Prostate gland (tissue), 2 donors: ENCODE data around the gene ICE2. TPM values are rescaled to one million over a fixed set of nuclear protein-coding genes. Genes with fewer than 3 reads are reported as not detected.

Source experiments
- DNase-seq: peaks from one replicate; pipeline ENCODE4 v3.0.0-alpha.2; 2019; ENCODE audit warnings: low spot score
- H3K27ac ChIP-seq, 2 donors: fragments of 200-600 bp; sonication (generic); 2 replicates each; pipeline ENCODE4 v1.5.1; 2017 to 2019
- H3K27me3 ChIP-seq: fragments of 200-600 bp; sonication (generic); replicated peaks from 2 replicates; pipeline ENCODE4 v1.5.1; 2019; ENCODE audit not compliant: insufficient read depth
- H3K36me3 ChIP-seq, 2 donors: fragments of 200-600 bp; sonication (generic); 1 replicate in 1 of 2; 2 replicates in 1 of 2; pipeline versions ENCODE4 v1.5.1 to v1.8.1; 2017 to 2019
- H3K4me1 ChIP-seq: fragments of 200-600 bp; sonication (generic); replicated peaks from 2 replicates; pipeline ENCODE4 v1.5.1; 2019
- H3K4me3 ChIP-seq, 2 donors: fragments of 200-600 bp; sonication (generic); 2 replicates each; pipeline ENCODE4 v1.5.1; 2017 to 2019
- H3K9me3 ChIP-seq: fragments of 200-600 bp; sonication (generic); 2 replicates; pipeline ENCODE4 v1.5.1; 2017
- CTCF ChIP-seq, 4 experiments: fragments of 200-600 bp in 2 of 4; fragments of 450-650 bp in 2 of 4; sonication (generic) in 2 of 4; IDR thresholded peaks; 1 replicate in 3 of 4; 2 replicates in 1 of 4; pipeline ENCODE4 v1.5.1; 2016 to 2019; ENCODE audit warnings: antibody characterized with exemption in 4 of 4, mild to moderate bottlenecking in 2 of 4, moderate library complexity in 2 of 4
- POLR2A ChIP-seq: fragments of 450-650 bp; IDR thresholded peaks from one replicate; pipeline ENCODE4 v1.6.1; 2016; ENCODE audit warnings: antibody characterized with exemption, mild to moderate bottlenecking
- POLR2AphosphoS5 ChIP-seq: sonication (generic); formaldehyde crosslinking; IDR thresholded peaks from one replicate; pipeline ENCODE4 v1.6.1; 2017; ENCODE audit warnings: antibody characterized with exemption
- WGBS: methylation state at CpG from one replicate; pipeline ENCODE4 v1.1.5; 2018; 5-methylcytosine and 5-hydroxymethylcytosine counted together
- intact Hi-C: fragments of 100-400 bp; cut with DNase I; formaldehyde crosslinking; loops from one replicate; pipeline ENCODE4 v1.14.2; 2022
- total RNA-seq, 2 donors: library from RNA; depleted of rRNA; stranded (reverse); fragments of >200 nt; gene quantifications; one replicate each; pipeline ENCODE4 v1.1.0, GENCODE V29; 2016

The ICE2 gene
- total RNA-seq, 2 donors from 2014 or later = 33.0 to 34.5 TPM

DNA sequence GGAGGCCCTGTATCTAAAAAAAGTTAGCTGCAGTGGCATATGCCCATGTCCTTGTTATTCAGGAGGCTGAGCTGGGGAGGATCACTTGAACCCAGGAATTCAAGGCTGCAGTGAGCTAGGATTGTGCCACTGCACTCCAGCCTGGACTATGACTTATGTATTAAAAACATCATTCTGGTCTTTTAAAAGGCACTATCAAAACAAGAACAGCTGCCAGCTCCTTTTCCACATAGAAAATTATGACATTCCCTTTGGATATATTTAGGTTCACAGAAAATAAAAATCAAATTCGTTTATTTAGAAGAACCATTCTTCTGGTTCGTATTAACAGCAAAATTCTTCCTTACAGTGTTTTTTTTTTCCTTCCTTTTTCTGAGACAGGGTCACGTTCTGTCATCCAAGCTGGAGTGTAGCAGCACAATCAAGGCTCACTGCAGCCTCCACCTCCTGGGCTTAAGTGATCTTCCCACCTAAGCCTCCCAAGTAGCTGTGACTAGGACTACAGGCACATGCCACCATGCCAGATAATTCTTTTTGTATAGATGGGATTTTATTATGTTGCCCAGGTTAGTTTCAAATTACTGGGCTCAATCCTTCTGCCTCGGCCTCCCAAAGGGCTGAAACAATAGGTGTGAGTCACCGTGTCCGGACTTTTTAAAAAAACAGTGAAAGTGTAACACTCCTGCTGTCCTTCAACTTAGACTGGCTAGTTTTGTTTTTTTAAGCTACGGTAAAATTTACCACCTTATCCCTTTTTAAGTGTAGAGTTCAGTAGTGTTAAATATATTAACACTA, 13.9 kb downstream of the ICE2 start:
- no peak for TF ChIP-seq POLR2A
- TF ChIP-seq CTCF (IDR thresholded peaks at IDR 0.05) = no peak
- no peak for TF ChIP-seq POLR2AphosphoS5
- DNase-seq = no peak
- WGBS = 75% methylated on average over 7 of the region's 7 CpGs
- intact Hi-C loops = no loop called here
- no peak overlapping the region for H3K27ac ChIP-seq
- H3K27me3 ChIP-seq = no peaks in the 10 kb centered on the region
- H3K4me3 ChIP-seq = no peak overlapping the region
- H3K9me3 ChIP-seq = no peaks in the 10 kb centered on the region
- H3K4me1 ChIP-seq = no peaks in the 10 kb centered on the region
- H3K36me3 ChIP-seq = no peaks in the 10 kb centered on the region

DNA sequence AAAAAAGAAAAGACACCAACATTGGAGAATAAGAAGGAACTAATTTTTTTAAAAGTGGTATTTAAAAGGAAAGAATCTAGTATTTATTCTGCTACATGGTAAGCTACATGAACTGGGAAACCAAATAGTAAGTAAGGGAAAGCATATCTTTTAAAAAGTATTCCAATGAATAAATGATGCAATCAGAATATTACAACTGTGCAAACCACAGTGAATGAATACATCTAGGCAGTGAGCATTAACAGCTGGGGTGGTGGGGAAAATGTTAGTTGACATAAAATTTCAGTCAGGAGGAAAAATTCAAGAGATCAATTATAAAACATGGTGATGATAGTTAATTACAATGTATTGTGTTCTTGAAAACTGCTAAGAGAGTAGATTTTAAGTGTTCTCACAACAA, 16.9 kb downstream of the ICE2 start:
- Histone ChIP-seq H3K4me1 (no peaks in the 10 kb centered on the region), H3K27ac (no peak overlapping the region), H3K27me3 (no peaks in the 10 kb centered on the region), H3K9me3 (no peaks in the 10 kb centered on the region), H3K4me3 (no peak overlapping the region), H3K36me3 (no peaks in the 10 kb centered on the region)
- TF ChIP-seq CTCF (IDR thresholded peaks at IDR 0.05) (no peak), POLR2A (no peak), POLR2AphosphoS5 (no peak)
- intact Hi-C loops = no loop called here
- DNase-seq = no peak

GRCh38 chr15:60460931-60461330, 18.0 kb downstream of the ICE2 start:
- Histone ChIP-seq H3K27me3 (no peaks in the 10 kb centered on the region), H3K36me3 (no peaks in the 10 kb centered on the region), H3K4me3 (no peak overlapping the region), H3K27ac (no peak overlapping the region), H3K4me1 (no peaks in the 10 kb centered on the region), H3K9me3 (no peaks in the 10 kb centered on the region)
- WGBS = 95% methylated on average over 4 of the region's 4 CpGs
- no peak for DNase-seq
- no peak for TF ChIP-seq POLR2A
- intact Hi-C loops = no loop called here

DNA sequence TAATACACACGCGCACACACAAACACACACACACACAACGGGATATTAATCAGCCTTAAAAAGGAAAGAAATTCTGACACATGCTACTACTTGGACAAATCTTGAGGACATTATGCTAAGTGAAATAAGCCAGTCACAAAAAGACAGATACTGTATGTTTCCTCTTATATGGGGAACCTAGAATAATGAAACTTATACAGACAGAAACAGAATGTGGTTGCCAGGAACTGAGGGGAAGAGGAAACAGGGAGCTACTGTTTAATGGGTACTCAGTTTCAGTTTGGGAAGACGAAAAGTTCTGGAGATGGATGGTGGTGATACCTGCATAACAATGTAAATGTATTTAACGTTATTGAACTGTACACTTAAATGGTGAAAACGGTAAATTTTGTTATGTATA, 20.2 kb downstream of the ICE2 start:
- H3K9me3 ChIP-seq = no peaks in the 10 kb centered on the region
- TF ChIP-seq POLR2A (no peak), POLR2AphosphoS5 (no peak), CTCF (IDR thresholded peaks at IDR 0.05) (no peak)
- no peaks in the 10 kb centered on the region for H3K4me1 ChIP-seq
- no peaks in the 10 kb centered on the region for H3K27me3 ChIP-seq
- no peak overlapping the region for H3K27ac ChIP-seq
- WGBS = 83% methylated on average over 6 of the region's 6 CpGs
- no peaks in the 10 kb centered on the region for H3K36me3 ChIP-seq
- no peak overlapping the region for H3K4me3 ChIP-seq
- intact Hi-C loops = no loop called here
- DNase-seq = no peak

GRCh38 chr15:60457985-60458384, 21.0 kb downstream of the ICE2 start:
- 93% methylated on average over 3 of the region's 3 CpGs for WGBS
- Histone ChIP-seq H3K9me3 (no peaks in the 10 kb centered on the region), H3K36me3 (no peaks in the 10 kb centered on the region), H3K4me3 (no peak overlapping the region), H3K27ac (no peak overlapping the region), H3K27me3 (no peaks in the 10 kb centered on the region), H3K4me1 (no peaks in the 10 kb centered on the region)
- intact Hi-C loops = no loop called here
- TF ChIP-seq POLR2A (no peak), CTCF (IDR thresholded peaks at IDR 0.05) (no peak), POLR2AphosphoS5 (no peak)
- no peak for DNase-seq
